HL-60/S4 (cell line): Measurements from ENCODE around the gene CUL4A.
"Not testable (repeated sequence)": the region's sequence is repeated elsewhere in the genome, so short reads cannot be mapped to it uniquely, and the experiment has no call there.

Experiments
- in situ Hi-C: fragments of 300-500 bp; cut with MboI; formaldehyde crosslinking; loops from 2 replicates; pipeline ENCODE4 v1.14.3; 2022; ENCODE audit warnings: low sequenced_read_pairs

CUL4A gene

GRCh38 chr13:113283904-113284303 lies 74.5 kb downstream of the CUL4A start:
- in situ Hi-C loops = no loop called here

DNA sequence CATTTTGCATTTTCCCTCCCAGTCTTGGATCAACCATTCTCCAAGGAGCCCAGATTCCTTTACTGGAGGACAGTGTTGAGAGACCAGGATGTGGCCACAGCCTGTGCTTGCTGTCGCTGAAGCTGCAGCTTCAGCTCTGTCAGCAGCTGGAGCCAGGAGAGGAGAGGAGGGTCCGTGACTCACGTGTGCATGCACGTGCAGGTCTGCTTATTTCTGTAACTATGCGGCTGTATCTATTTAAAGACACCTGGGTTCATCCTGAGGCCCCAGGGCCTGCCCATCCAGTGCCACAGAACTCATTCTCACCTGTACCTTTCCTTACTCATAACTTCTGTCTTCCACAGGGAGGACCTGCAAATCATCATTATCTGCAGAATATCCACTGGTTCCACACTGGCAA lies 79.5 kb downstream of the CUL4A start:
- in situ Hi-C loops = no loop called here

GRCh38 chr13:113291129-113291528 lies 81.7 kb downstream of the CUL4A start:
- in situ Hi-C loops = no loop called here

DNA sequence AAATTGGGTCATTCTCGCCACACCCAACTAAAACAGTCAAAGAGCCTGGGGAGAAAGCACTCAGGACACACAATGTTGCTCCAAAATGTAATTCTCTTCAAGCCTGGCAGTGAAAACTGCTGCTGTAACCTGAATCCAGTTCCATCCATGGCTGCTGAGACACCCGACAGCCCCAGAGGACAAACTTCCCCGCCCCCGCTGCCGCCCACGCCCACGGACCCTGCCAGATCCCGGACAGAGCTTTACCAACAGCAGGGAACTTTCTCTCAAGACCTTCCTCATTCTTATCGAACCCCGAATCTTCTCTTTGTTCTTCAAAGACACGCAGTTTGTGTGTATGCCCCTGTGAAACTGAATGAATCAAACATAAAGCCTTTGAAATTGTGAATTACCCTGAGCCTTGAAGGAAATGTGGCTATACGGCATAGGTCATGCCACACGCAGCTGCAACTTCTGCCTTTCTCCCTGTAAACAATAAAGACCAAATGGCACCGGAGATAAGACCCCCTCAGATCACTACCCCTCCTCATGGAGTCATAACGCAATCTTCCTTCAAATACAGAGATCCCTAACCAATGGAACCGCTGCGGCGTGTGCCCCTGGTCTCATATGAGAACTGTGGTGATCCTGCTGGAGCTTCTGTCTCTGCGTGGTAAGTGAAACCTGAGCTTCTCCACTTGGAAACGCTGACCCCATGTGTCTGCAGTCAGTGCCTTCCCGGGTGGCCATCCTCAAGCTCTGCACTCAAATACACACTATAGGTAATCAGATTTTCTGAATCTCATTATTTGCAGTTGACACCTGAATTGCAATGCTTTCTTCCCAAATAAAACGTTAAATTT lies 82.8 kb downstream of the CUL4A start:
- in situ Hi-C loops = no loop called here

GRCh38 chr13:113293686-113294085 lies 84.3 kb downstream of the CUL4A start:
- in situ Hi-C loops = no loop called here

- in situ Hi-C loops = no loop called here
Observed at GRCh38 chr13:113295776-113296175, 86.4 kb downstream of the CUL4A start.

GRCh38 chr13:113296823-113297369 lies 87.5 kb downstream of the CUL4A start, which contains the start of gene LAMP1:
Gene LAMP1, plus strand, starts transcription at chr13:113297239. Its CDS starts 196 bp downstream, at chr13:113297435.
- in situ Hi-C loops = no loop called here

GRCh38 chr13:113297370-113298042 lies 88.1 kb downstream of the CUL4A start:
- in situ Hi-C loops = no loop called here

GRCh38 chr13:113298043-113298945 lies 88.9 kb downstream of the CUL4A start:
- in situ Hi-C loops = no loop called here

DNA sequence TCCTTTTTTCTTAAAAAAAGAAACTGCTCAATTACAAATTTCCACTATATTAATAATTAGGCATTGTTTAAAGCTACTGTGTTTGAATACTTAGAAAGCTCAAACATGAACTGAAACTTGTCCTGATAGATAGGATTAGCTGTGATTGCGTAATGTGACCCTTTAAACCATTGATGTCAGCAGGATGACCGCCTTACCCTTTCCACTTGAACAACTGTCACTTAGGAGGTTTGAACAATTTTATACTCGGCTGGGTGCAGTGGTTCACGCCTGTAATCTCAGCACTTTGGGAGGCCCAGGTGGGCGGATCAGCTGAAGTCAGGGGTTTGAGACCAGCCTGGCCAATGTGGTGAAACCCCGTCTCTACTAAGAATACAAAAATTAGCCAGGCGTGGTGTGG lies 90.5 kb downstream of the CUL4A start:
- in situ Hi-C loops = no loop called here

GRCh38 chr13:113302986-113303385 lies 93.6 kb downstream of the CUL4A start:
- in situ Hi-C loops = no loop called here

DNA sequence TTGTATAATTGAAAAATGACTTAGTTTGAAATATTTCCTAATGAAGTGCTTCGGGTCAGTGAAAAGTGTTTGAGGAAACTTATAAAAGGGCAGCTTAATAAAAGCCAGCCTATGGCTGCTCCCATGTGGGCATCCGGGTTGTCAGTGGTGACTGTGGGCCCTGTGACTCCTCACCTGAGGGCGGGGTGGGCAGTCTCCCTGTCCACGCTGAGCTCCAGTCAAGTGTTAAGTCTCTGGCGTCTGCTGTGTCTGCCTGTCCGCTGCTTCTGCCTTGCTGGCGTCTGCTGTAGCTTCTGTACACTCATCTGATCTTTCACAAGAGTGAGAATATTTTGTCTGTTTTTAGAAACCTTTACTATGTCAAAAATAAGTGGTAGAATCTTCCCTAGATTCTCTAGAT lies 94.7 kb downstream of the CUL4A start:
- in situ Hi-C loops = no loop called here

GRCh38 chr13:113305208-113305607 lies 95.8 kb downstream of the CUL4A start:
- in situ Hi-C loops = no loop called here

DNA sequence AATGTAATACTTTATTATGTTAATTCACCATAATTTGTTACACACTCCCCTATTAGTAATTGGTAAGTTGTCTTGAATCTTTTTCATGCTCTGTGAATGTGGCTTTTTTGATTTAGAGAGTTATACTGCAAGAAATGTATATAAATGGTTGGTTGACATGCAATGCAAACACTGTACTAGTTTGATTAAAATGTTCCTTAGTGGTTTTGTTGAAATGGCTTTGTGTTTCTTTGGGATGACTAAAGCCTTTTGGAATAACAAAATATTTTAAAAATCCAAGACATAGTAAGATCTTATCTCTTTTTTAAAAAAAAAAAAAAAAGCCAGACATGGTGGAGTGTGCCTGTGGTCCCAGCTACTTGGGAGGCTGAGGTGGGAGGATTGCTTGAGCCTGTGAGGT lies 98.1 kb downstream of the CUL4A start:
- in situ Hi-C loops = no loop called here

DNA sequence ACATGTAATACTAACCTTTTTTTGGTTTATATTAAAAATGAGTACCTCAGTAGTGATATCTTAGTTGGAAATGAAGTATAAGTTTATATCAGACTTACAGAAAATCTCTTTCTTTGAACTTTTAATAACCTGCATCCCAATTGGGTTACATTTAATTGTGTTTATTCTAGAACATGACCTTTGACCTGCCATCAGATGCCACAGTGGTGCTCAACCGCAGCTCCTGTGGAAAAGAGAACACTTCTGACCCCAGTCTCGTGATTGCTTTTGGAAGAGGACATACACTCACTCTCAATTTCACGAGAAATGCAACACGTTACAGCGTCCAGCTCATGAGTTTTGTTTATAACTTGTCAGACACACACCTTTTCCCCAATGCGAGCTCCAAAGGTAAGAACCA lies 100.1 kb downstream of the CUL4A start:
- in situ Hi-C loops = no loop called here

- in situ Hi-C loops = not testable (repeated sequence)
Observed at GRCh38 chr13:113314112-113314511, 104.7 kb downstream of the CUL4A start.

GRCh38 chr13:113314895-113315470 lies 105.6 kb downstream of the CUL4A start:
- in situ Hi-C loops = not testable (repeated sequence)

GRCh38 chr13:113315992-113316391 lies 106.6 kb downstream of the CUL4A start:
- in situ Hi-C loops = no loop called here
